D341Med (cell line): Measurements from ENCODE around the gene ROBO2.
A peak's percentile ranks its signal among the peaks of the same experiment; 100 is the strongest.
"Not testable (repeated sequence)": the region's sequence is repeated elsewhere in the genome, so short reads cannot be mapped to it uniquely, and the experiment has no call there.

Experiments
- DNase-seq: peaks from one replicate; pipeline ENCODE4 v3.0.0; 2012; ENCODE audit warnings: low spot score

ROBO2 gene

DNA sequence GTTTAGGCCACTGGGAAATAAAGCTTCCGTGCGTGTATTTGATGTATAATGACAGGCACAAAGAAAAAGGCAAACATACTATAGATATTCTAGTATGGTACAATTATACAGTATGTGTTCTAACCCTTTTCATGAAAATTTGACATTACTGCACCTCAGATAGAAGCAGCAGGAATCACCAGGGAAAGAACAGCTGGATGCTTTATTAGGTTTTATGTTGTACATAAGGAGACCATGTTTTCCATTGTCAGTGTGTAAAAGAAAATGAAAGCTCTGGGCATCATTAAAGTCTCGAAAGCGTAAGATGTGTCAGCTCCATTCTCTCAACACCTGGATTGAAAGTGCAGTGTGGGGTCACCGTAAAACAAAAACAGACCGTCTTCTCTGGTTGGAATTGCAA lies 302.1 kb downstream of the ROBO2 start:
- no peak for DNase-seq

DNA sequence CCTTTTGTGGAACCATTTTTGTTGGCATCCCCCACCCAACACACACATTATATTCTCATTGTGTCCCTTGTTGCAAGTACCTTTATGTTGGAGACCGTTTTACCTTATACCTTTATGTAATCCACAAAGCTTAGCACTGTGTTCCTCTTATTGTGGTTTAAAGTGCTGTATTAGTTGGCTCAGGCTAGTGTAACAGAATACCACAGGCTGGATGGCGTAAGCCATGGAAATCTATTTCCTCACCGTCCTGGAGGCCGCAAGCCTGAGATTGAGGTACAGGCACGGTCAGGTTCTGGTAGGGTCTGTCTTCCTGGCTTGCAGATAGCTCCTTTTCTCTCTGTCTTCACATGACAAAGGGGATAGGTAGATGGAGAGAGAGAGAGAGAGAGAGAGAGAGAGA lies 302.8 kb downstream of the ROBO2 start:
- DNase-seq: no peak

DNA sequence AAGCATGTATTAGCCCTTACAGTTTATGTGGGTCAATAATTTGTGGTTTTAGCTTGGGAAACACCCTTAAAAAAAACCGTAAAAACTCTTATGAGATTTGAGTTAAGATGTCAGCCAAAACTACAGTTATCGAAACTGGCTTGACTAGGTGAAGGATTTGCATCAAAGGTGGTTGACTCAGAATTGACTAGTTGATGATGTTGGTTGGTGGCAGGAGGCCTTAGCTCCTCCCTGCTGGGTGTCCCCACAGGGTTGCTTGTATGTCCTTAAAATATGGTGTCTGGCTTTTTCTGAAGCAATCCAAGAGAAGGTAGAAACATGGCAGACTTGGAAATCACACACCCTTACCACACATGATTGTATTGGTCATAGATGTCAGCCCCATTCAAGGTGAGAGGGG lies 305.1 kb downstream of the ROBO2 start:
- no peak for DNase-seq

- peak; percentile 41 for DNase-seq
Measured at GRCh38 chr3:77348244-77348855, 308.5 kb downstream of the ROBO2 start.

GRCh38 chr3:77354958-77355357 lies 315.1 kb downstream of the ROBO2 start:
- DNase-seq: no peak

GRCh38 chr3:77362936-77363335 lies 323.0 kb downstream of the ROBO2 start:
- no peak for DNase-seq

GRCh38 chr3:77365152-77365551 lies 325.3 kb downstream of the ROBO2 start:
- no peak for DNase-seq

- no peak for DNase-seq
Measured at GRCh38 chr3:77370413-77370812, 330.5 kb downstream of the ROBO2 start.

GRCh38 chr3:77372018-77372417 lies 332.1 kb downstream of the ROBO2 start:
- DNase-seq: no peak

DNA sequence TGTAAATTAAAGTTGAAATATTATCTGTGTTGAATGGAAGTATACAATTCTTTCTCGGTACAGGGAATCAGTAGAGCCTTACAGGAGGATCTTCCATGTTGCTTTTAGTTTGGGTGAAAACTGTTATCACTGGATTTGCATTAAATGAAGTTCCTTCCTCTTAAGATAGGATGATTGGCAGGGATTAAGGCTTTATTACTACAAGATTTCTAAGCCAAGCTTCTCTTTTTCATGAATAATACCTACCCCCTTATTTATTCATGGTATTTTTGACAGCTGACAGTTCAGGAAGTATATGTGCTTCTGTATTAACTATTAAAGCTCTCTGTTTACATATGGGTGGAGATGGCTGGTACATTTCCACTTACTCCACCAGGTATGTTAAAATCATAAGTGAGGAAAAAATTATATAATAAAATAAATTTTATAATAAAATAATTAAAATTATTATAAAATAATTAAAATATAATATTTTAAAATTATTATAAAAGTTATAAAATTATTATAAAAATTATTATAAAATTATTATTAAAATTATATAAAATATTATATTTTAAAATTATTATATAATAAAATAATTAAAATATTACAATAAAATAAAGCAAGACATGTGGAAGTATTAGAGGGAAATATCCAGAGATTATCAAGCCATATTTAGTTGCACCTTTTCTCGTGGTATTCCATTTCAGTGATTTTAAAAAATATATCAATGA lies 332.9 kb downstream of the ROBO2 start:
- DNase-seq: no peak

GRCh38 chr3:77373619-77374018 lies 333.7 kb downstream of the ROBO2 start:
- no peak for DNase-seq

DNA sequence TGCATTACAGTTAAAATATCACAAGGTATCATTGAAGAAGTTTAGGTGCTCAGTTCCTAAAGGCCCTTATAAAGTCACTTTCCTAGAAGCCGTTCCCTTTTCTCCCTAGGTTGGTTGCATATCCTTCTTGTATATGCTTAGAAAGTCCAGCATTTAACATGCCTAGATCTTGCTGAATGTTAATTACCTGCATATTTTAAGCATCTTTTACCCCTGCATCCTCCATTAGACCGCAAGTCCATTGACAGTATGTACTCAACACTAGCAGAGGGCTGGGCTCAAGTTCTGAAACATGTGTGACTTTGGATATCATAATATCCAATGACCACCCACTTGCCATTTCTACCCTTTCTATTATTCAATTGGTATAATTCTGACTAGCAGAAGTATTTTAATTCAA lies 336.6 kb downstream of the ROBO2 start:
- no peak for DNase-seq

- DNase-seq: no peak
Measured at GRCh38 chr3:77377717-77378116, 337.8 kb downstream of the ROBO2 start.

GRCh38 chr3:77380136-77380535 lies 340.2 kb downstream of the ROBO2 start:
- DNase-seq: no peak

- DNase-seq: no peak
Measured at GRCh38 chr3:77381431-77381830, 341.5 kb downstream of the ROBO2 start.

DNA sequence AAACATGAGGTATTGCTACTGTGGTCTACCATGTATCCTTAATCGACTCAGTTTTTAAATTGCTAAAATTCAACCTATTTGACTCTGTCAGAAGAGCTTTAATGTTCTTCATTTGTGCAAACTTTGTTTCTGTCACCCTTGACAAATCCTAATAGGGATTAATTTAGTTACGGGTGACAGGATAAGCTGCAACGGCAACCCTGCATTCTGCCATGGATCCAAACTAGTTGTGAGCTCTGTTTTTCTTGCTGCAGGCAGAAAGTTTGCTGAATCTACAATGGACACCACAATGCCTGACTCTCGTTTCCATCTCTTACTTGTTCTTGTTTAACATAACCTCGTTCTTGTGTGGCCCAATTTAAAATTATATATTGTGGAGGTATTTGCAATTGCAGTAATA lies 352.3 kb downstream of the ROBO2 start:
- DNase-seq: no peak

DNA sequence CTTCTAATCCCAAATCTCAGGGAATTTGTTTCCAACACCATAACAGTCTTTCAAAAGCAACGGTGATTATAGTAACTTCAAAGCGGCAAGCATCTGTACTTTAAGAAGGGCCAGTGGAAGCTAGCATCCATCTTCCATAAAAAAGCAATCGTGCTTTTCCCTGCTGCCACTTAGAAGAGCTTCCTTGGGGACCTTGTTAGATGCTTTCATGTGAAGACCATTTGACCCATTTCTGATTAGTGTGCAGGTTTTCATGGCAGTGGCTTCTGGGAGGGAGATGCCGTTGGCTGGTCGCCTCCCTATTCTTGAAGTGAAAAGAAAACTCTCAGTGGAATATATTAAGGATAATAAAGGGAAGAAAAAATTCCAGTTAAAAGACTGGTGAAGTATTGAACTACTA lies 354.1 kb downstream of the ROBO2 start:
- DNase-seq: no peak

DNA sequence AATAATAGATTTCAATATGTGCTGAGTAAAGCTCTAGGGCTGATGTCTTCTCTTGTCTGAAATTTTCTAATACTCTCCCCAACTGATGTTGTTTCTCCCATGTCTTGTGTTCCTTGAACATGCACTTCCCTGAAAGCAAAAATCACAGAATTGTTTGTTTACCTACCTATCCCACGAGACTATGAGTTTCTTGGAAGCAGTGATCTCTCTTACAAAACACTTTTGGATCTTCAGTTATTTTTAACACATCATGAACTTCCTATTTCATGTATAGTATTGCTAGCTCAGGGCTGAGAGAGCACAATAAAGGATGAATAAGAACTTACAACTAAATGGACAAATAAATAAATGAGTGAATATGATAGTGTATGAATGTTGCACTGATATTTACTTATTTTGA lies 365.0 kb downstream of the ROBO2 start:
- no peak for DNase-seq

GRCh38 chr3:77407441-77407840 lies 367.5 kb downstream of the ROBO2 start:
- peak; percentile 60 for DNase-seq

DNA sequence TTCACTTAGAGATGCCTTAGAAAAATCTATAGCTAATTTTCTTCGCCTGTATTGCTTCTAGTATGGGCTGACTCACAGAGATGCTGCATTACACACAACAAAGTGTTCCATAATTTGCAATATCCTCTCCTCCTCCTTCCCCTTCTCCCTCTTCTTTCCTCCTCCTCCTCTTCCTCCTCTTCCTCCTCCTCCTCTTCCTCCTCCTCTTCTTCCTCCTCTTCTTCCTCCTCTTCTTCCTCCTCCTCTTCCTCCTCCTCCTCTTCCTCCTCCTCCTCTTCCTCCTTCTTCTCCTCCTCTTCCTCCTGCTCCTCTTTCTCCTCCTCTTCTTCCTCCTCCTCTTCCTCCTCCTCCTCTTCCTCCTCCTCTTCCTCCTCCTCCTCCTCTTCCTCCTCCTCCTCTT lies 370.4 kb downstream of the ROBO2 start:
- not testable (repeated sequence) for DNase-seq

GRCh38 chr3:77411334-77411733 lies 371.4 kb downstream of the ROBO2 start:
- no peak for DNase-seq

GRCh38 chr3:77412021-77412438 lies 372.1 kb downstream of the ROBO2 start:
- DNase-seq: no peak

GRCh38 chr3:77412584-77412983 lies 372.7 kb downstream of the ROBO2 start:
- no peak for DNase-seq

- DNase-seq: no peak
Measured at GRCh38 chr3:77414881-77415280, 375.0 kb downstream of the ROBO2 start.
